ENCODE measurements around the gene EEFSEC. TPM values are rescaled to one million over a fixed set of nuclear protein-coding genes. Genes with fewer than 3 reads are reported as not detected.

EEFSEC gene
- total RNA-seq, 3 donors from 2014 or later, result 13.9 to 28.2 (median 19.8) TPM

GRCh38 chr3:128226186-128226725, 73.0 kb downstream of the EEFSEC start:
- DNase-seq (ENCODE audit: low spot score in 2 of 2), result no peak
- H3K27ac ChIP-seq, result no peak overlapping the region

GRCh38 chr3:128226795-128227395, 73.6 kb downstream of the EEFSEC start:
- Histone ChIP-seq H3K4me1 (no peaks in the 10 kb centered on the region), H3K9me3 (peaks cover 0 to 7% of the 10 kb centered on the region in 2 donors), H3K4me3 (no peak overlapping the region), H3K36me3 (no peaks in the 10 kb centered on the region), H3K27ac (no peak overlapping the region), H3K27me3 (no peaks in the 10 kb centered on the region)
- DNase-seq (ENCODE audit: low spot score in 2 of 2), result no peak
- TF ChIP-seq POLR2AphosphoS5 (IDR thresholded peaks at IDR 0.05), result no peak
- TF ChIP-seq CTCF (IDR thresholded peaks at IDR 0.05), result peak in 2 of 3 donors; percentile 27 to 34
- no peak for TF ChIP-seq POLR2A (IDR thresholded peaks at IDR 0.05)
- intact Hi-C loops (cut with DNase I; ENCODE audit: low total_unique reads), result no loop called here

More at GRCh38 chr3:128226186-128226725, 73.0 kb downstream of the EEFSEC start:
- Histone ChIP-seq H3K36me3 (no peaks in the 10 kb centered on the region), H3K4me1 (no peaks in the 10 kb centered on the region), H3K9me3 (peaks cover 0 to 7% of the 10 kb centered on the region in 2 donors), H3K4me3 (no peak overlapping the region), H3K27me3 (no peaks in the 10 kb centered on the region)
- intact Hi-C loops (cut with DNase I; ENCODE audit: low total_unique reads), result no loop called here
- TF ChIP-seq CTCF (IDR thresholded peaks at IDR 0.05) (no peak), POLR2A (IDR thresholded peaks at IDR 0.05) (no peak)

- Histone ChIP-seq H3K27ac (no peak overlapping the region), H3K4me1 (no peaks in the 10 kb centered on the region), H3K9me3 (peaks cover 0 to 5% of the 10 kb centered on the region in 2 donors), H3K27me3 (no peaks in the 10 kb centered on the region), H3K36me3 (no peaks in the 10 kb centered on the region), H3K4me3 (no peak overlapping the region)
- intact Hi-C loops (cut with DNase I; ENCODE audit: low total_unique reads), result no loop called here
- no peak for DNase-seq (ENCODE audit: low spot score in 2 of 2)
- TF ChIP-seq POLR2AphosphoS5 (IDR thresholded peaks at IDR 0.05) (no peak), POLR2A (IDR thresholded peaks at IDR 0.05) (no peak), CTCF (IDR thresholded peaks at IDR 0.05) (no peak)
These were observed 74.2 kb downstream of the EEFSEC start for GRCh38 chr3:128227507-128227906.

GRCh38 chr3:128228366-128228910, 75.2 kb downstream of the EEFSEC start:
- intact Hi-C loops (cut with DNase I; ENCODE audit: low total_unique reads), result no loop called here
- no peak overlapping the region for H3K27ac ChIP-seq
- no peaks in the 10 kb centered on the region for H3K9me3 ChIP-seq
- no peaks in the 10 kb centered on the region for H3K27me3 ChIP-seq
- DNase-seq (ENCODE audit: low spot score in 2 of 2), result no peak
- no peak overlapping the region for H3K4me3 ChIP-seq
- H3K36me3 ChIP-seq, result no peaks in the 10 kb centered on the region
- H3K4me1 ChIP-seq, result no peaks in the 10 kb centered on the region
- TF ChIP-seq POLR2AphosphoS5 (IDR thresholded peaks at IDR 0.05) (no peak), POLR2A (IDR thresholded peaks at IDR 0.05) (no peak), CTCF (IDR thresholded peaks at IDR 0.05) (no peak)

GRCh38 chr3:128229106-128229857, 76.0 kb downstream of the EEFSEC start:
- Histone ChIP-seq H3K27ac (no peak overlapping the region), H3K4me1 (no peaks in the 10 kb centered on the region), H3K4me3 (no peak overlapping the region), H3K9me3 (no peaks in the 10 kb centered on the region), H3K36me3 (no peaks in the 10 kb centered on the region), H3K27me3 (no peaks in the 10 kb centered on the region)
- intact Hi-C loops (cut with DNase I; ENCODE audit: low total_unique reads), result no loop called here
- no peak for TF ChIP-seq POLR2A (IDR thresholded peaks at IDR 0.05)
- TF ChIP-seq CTCF (IDR thresholded peaks at IDR 0.05), result no peak
- no peak for TF ChIP-seq POLR2AphosphoS5 (IDR thresholded peaks at IDR 0.05)
- no peak for DNase-seq (ENCODE audit: low spot score in 2 of 2)

All from breast epithelium (tissue), 4 donors.